HG02763 (cell line): ENCODE data around the gene OR10J5.
"Not testable (repeated sequence)": the region's sequence is repeated elsewhere in the genome, so short reads cannot be mapped to it uniquely, and the experiment has no call there.

Experiments
- ATAC-seq: cut with Tn5 transposase; IDR thresholded peaks from one replicate; pipeline ENCODE4 v1.9.1; 2021; ENCODE audit warnings: mild to moderate bottlenecking, moderate library complexity; ENCODE audit not compliant: unreplicated experiment

The OR10J5 gene

GRCh38 chr1:159535907-159536306 lies at the start of gene OR10J5:
Gene OR10J5 (minus strand): TSS chr1:159536007. CDS start chr1:159536007, 0 bp downstream.
- ATAC-seq: no peak

- ATAC-seq: no peak
Observed at GRCh38 chr1:159584536-159584935, 48.7 kb upstream of the OR10J5 start.

- ATAC-seq: no peak
Observed at GRCh38 chr1:159581422-159581821, 45.6 kb upstream of the OR10J5 start.

GRCh38 chr1:159580340-159580739 lies 44.5 kb upstream of the OR10J5 start:
- ATAC-seq: no peak

GRCh38 chr1:159577446-159577845 lies 41.6 kb upstream of the OR10J5 start:
- ATAC-seq: no peak

GRCh38 chr1:159562680-159563079 lies 26.9 kb upstream of the OR10J5 start:
- no peak for ATAC-seq

- no peak for ATAC-seq
Observed at GRCh38 chr1:159561497-159561896, 25.7 kb upstream of the OR10J5 start.

- ATAC-seq: no peak
Observed at GRCh38 chr1:159560599-159560998, 24.8 kb upstream of the OR10J5 start.

GRCh38 chr1:159556931-159557369 lies 21.1 kb upstream of the OR10J5 start:
- no peak for ATAC-seq

GRCh38 chr1:159554696-159555095 lies 18.9 kb upstream of the OR10J5 start:
- ATAC-seq: no peak

- no peak for ATAC-seq
Observed at GRCh38 chr1:159554261-159554660, 18.5 kb upstream of the OR10J5 start.

- no peak for ATAC-seq
Observed at GRCh38 chr1:159548126-159548525, 12.3 kb upstream of the OR10J5 start.

- ATAC-seq: no peak
Observed at GRCh38 chr1:159532922-159533321, 2.9 kb downstream of the OR10J5 start.

- not testable (repeated sequence) for ATAC-seq
Observed at GRCh38 chr1:159524792-159525191, 11.0 kb downstream of the OR10J5 start.

GRCh38 chr1:159510229-159510541 lies 25.6 kb downstream of the OR10J5 start:
- no peak for ATAC-seq

- ATAC-seq: no peak
Observed at GRCh38 chr1:159509440-159510228, 26.2 kb downstream of the OR10J5 start.

- ATAC-seq: no peak
Observed at GRCh38 chr1:159508951-159509350, 26.9 kb downstream of the OR10J5 start.

GRCh38 chr1:159505676-159506075 lies 30.1 kb downstream of the OR10J5 start:
- no peak for ATAC-seq

- no peak for ATAC-seq
Observed at GRCh38 chr1:159501082-159501481, 34.7 kb downstream of the OR10J5 start.

GRCh38 chr1:159494513-159495210 lies 41.1 kb downstream of the OR10J5 start:
- ATAC-seq: not testable (repeated sequence)

GRCh38 chr1:159493354-159493753 lies 42.5 kb downstream of the OR10J5 start:
- no peak for ATAC-seq

- ATAC-seq: no peak
Observed at GRCh38 chr1:159492575-159493323, 43.1 kb downstream of the OR10J5 start.
